T47D (cell line): ENCODE measurements around the gene LYPD3.
"Not testable (repeated sequence)": the region's sequence is repeated elsewhere in the genome, so short reads cannot be mapped to it uniquely, and the experiment has no call there.

Experiments used
- DNase-seq, 2 experiments: peaks; one replicate each; pipeline versions ENCODE4 v3.0.0 to v3.0.0-alpha.2; 2011 to 2012; ENCODE audit warnings: low read depth in 1 of 2, low spot score in 1 of 2
- JUND ChIP-seq: IDR thresholded peaks from 2 replicates; pipeline ENCODE4 v1.6.1; 2012; ENCODE audit warnings: low read depth
- in situ Hi-C: cut with HindIII; loops from 2 replicates; pipeline ENCODE4 v1.10.0; 2016; ENCODE audit warnings: low sequenced_read_pairs, low pct_unique_long_range_greater_than_20kb

LYPD3 gene

DNA sequence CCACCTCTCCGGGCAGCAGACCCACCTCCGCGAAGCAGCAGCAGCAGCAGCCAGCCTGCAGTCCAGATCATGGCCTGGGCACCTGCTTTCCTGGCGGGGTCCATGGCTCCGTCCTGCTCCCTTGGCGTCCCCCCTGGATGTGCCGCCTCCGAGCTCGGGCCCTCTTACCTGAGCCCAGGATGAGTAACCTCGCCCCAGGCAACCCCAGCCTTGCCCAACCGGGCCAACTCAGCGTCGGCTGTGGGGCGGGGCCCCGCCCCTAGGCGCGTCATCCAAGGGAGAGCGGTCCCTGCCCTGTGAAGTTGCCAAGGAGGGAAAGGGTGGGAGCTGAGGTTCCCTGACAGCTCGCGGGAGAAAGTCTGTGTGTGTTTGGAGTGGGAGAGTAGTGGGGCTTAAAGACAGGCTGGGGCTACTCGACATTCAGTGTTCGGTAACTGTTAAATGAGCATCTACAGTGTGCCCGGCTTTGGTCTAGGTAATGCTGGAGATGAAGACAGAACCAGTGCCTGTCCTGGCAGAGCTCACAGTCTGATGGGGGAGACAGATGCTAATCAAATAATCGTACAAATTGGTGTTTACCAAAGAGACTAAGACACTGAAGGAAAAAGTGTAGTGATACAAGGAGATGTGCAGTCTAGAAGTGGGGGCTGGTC, at the start of gene LYPD3:
LYPD3 (minus strand) TSS at position 141 of the 653 bp plus-strand sequence; CDS start at position 104, 37 bp downstream.
- 0 out of 2 replicates have a peak, but pooled peaks have one; percentile 19 for TF ChIP-seq JUND
- DNase-seq, result peak; percentile 74 to 89
- in situ Hi-C loops, result no loop called here

DNA sequence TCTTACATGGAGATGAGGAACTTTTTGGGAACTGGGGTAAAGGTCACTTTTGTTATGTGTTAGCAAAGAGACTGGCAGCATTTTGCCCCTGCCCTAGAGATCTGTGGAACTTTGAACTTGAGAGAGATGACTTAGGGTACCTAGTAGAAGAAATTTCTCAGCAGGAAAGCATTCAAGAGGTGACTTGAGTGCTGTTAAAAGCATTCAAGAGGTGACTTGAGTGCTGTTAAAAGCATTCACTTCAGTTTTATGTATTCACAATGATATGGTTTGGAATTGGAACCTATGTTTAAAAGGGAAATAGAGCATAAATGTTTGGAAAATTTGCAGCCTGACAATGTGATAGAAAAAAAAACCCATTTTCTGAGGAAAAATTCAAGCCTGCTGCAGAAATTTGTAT, 47.0 kb upstream of the LYPD3 start:
- in situ Hi-C loops, DNase-seq: not testable (repeated sequence)

DNA sequence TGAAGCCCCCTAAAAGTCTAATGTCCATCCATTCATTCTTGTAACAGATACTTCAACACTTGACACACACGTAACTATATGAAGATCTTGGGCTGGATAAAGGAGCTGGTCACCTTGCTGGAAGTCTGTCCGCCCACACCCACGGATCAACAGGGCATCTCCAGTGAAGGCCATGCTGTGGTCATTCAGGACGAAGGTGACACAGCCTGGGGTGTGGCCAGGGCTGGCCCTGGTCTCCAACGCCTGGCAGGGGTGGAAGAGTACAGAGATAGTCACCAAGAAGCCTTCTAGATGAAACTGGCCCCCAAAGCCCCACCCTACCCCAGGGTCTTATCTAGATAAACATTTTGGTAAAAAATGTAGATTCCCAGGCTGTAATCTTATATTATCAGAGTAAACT, 45.9 kb upstream of the LYPD3 start:
- TF ChIP-seq JUND, result no peak
- in situ Hi-C loops, result no loop called here
- DNase-seq, result no peak

DNA sequence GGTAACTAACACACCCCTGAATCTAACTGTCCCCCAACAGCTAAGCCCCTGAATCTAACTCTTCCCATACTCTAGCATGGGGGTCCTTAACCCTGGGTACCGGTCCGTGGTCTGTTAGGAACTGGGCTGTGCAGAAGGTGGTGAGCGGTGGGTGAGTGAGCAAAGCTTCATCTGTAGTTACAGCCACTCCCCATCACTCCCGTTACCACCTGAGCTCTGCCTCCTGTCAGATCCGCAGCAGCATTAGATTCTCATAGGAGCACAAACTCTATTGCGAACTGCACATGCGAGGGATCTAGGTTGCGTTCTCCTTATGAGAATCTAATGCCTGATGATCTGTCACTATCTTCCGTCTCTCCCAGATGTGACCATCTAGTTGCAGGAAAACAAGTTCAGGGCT, 45.3 kb upstream of the LYPD3 start:
- in situ Hi-C loops, result no loop called here
- no peak for TF ChIP-seq JUND

DNA sequence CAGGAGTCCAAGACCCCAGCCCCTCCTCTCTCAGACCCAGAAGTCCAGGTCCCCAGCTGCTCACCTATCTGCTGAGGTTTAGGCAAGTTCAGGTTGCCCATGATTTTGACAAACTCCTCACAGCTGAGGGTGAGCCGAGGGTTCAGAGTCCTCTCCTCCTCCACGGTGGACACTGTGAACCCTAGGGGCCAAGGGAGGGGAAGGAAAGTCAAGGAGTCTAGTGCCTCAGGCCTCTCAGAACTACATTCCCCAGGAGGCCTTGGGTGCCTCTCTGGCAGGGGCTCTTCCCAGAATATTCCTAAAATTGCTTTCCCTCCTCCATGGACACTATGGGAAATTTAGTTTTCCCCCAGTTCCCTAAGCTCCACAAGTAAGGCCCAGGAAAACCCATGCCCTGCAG, 42.5 kb upstream of the LYPD3 start:
- in situ Hi-C loops, result no loop called here
- TF ChIP-seq JUND, result no peak
- no peak for DNase-seq

More for the DNA sequence above, 45.3 kb upstream of the LYPD3 start:
- no peak for DNase-seq

DNA sequence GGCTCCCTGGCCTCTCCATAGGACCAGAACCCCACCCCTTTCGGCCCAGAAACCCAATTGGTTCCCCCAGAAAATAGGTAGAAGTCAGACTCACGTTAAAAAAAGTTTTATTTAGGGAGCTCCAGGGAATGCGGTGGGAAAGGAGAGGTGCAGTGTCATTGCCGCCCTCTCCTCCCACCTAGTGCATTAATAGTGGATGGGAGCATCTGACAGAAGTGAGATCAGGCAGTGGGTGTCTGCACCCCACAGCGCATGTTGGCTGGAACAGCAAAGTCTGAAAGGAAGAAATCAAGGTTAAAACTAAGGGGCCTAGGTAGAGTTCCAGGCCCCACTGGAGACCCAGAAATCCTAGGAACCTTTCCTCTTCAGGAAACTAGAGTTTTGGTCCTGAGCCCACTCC, 41.2 kb upstream of the LYPD3 start:
- no peak for TF ChIP-seq JUND
- no peak for DNase-seq
- in situ Hi-C loops, result no loop called here

DNA sequence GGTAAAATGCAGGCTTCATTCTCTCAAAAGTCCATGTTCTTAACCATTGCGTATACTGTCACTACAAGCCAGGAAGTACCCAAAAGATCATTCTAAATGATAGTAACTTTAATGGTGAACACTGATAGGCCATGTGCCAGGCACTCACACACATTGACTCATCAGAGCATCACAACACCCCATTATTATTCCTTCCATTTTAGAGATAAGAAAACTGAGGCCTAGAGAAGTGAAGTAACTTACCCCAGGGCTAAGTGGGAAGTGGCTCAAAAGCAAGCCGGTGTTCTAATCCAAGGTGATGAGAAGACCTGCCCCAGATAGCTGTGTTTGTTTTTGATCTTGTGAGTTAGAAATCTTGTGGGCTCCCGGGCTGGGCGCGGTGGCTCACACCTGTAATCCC, 40.5 kb upstream of the LYPD3 start:
- in situ Hi-C loops, result no loop called here
- TF ChIP-seq JUND, result no peak
- DNase-seq, result no peak

DNA sequence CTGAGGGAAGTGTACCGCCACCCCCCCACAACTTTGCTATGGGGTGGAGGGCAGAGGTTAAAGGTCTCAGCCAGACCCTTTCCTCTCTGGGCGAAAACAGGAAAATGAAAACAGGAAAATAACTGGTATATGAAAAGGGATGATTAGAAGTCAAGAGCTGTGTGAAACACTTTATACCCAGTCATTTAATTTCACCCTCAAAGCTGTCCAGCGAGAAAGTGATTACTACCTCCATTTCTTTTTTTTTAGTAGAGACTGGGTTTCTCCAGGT, 39.7 kb upstream of the LYPD3 start:
- in situ Hi-C loops, result no loop called here
- no peak for DNase-seq
- TF ChIP-seq JUND, result no peak

DNA sequence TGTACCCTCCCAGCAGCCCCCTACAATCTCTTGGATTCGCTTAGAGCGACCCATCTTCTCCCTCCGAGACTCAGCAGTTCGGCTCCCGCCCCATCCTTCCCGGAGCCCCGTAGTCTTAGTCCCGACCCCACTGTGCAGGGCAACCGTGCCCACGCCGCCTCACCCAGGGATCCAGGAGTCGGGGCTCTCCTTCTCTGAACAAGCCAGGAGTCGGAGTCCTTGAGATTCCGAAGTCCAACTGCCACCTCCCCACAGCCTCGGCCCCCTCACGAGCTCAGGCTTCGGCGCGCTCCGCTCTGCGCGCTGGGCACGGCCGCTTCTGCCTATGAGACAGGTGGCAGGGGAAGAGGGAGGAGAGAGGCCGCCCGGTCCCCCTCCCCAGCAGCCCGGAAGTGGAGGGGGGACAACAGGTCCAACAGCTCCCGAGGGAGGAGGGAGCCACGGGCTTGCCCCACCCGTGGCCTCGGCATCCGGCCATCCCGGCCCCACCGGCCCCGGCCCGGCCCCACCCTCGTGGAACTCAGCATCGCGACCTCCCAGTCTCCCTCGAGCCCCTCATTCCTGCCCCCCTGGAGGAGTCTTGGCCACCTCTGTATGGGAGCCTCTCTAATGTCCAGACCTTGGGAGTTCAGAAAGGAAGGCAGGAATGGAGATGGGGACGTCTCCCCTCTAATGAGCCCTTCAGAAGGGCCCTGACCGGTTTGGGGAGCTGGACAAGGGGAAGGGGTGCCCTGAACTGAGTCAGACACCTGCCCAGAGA, 39.2 kb upstream of the LYPD3 start, which contains the start of gene PHLDB3:
PHLDB3 (minus strand) TSS at position 321 of the 760 bp plus-strand sequence. CDS start 628 bp downstream, outside the sequence.
- peak; percentile 35 to 77 for DNase-seq
- in situ Hi-C loops, result no loop called here

DNA sequence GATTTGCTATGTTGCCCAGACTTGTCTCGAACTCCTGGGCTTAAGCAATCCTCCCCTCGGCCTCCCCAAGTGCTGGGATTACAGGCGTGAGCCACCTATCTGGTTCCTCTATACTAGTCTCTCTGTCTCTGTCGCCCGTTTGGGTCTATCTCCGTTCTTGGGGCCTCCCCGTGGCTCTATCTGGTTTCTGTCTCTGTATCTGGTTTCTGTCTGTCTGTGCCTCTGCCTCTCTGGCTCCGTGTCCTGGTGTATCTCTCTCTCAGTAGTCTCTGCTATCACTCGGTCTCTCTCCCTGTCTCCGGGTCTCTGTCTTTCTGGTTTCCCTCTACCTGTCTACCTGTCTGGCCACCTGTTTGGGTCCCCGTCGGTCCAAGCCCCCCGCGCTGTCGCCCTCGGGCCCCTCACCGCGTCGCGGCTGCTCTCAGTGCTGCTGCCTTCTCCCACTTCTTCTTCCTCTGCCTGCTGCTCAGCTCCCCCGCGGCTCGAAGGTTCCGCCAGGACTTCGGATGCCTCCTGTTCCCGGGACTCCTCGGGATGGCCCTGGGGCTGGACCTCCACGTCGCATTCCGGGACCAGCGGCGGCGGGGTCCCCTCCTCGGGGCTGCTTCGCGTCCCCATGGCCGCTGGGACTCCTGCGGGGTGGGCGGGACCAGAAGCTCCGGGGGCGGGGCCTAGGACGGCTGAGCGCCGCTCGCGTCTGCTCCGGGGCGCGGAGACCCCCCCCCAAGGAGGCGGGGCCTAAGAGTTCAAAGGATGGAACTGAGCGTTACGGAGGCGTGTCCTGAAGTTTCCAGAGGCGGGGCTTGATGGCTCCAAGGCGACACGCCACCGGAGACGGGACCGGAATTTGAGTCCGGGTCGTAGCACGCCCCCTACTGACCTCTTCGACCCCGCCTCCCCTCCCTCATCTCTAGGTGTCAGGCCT, 38.4 kb upstream of the LYPD3 start:
- peak; percentile 92 to 94 for DNase-seq
- TF ChIP-seq JUND, result no peak
- in situ Hi-C loops, result no loop called here

More for the DNA sequence above, 39.2 kb upstream of the LYPD3 start, which contains the start of gene PHLDB3:
- TF ChIP-seq JUND, result no peak

DNA sequence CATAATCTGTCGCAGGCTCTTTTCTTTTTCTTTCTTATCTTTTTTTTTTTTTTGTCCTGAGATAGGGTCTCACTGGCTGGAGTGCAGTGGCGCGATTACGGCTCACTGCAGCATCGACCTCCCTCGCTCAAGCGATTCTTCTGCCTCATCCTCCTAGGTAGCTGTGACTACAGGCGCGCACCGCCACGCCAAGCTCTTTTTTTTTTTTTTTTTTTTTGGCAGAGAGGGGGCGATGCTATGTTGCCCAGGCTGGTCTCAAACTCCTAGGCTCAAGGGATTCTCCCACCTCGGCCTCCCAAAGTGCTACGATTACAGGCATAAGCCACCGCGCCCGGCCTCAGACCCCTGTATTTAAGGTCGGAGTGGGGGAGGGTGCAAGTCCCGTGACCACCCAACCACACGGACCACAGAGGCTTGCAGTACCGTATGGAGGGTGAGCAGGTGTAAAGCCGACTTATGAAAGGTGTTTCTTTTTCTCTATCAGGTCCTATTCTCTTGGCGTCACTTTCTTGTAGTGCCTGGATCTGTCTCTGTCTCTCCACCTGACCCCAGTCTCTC, 37.1 kb upstream of the LYPD3 start:
- no peak for TF ChIP-seq JUND
- no peak for DNase-seq
- in situ Hi-C loops, result no loop called here

DNA sequence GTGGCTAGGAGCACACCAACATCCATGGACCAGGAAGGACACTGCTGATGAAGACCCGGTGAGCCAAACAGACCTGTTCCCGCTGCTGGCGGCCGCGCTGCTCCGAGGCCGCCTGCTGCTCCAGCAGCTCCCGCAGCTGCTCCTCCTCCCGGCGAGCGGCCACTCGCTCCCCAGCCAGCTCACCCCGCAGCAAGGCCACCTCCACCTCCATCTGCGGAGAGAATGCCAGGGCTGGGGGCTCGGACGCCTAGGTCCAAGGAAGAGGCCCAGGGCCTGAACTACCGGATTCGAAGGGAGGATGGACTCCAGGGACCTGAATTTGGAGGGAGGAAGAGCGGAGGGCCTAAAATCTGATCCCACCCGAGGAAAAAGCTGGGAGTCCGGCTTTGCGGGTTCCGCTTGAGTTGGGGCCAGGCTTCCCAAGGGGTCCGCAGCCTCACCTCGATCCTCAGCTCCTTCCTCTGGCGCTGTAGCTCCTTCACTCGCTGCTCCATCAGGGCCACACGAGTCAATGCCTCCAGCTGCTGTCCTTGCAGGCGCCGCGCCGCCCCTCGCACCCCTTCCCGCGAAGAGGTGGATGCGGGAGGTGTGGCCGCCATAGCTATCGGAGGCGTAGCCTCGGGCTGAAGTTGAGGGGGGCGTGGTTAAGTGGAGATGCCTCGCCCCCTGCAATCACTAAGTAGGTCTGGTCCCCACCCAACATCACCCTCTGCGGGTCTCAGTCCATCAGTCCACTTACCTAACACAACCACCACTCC, 36.4 kb upstream of the LYPD3 start:
- DNase-seq, result no peak
- in situ Hi-C loops, result no loop called here

More for the DNA sequence above, 36.4 kb upstream of the LYPD3 start:
- TF ChIP-seq JUND, result no peak
